Measurements from ENCODE around the gene G2E3.

G2E3 gene

DNA sequence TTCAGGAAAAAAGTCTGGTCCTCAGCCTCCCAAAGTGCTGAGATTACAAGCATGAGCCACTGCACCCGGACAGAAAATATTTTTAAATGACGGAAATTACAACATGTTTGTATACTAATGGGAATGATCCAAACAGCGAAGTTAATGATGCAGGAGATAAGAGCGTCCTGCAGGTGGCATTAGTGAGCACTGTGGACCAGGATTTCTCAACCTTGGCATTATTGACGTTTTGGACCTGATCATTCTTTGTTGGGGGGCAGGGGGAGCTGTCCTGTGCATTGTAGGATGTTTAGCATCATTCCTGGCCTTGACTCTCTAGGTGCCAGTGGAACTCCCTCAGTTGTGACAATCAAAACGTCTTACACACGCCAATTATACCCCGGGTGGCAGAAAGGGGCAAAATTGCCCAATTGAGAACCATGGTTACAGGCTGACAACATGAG, 97.3 kb downstream of the G2E3 start:
- H3K4me3 ChIP-seq (ENCODE audit: low read length): no peak overlapping the region
- DNase-seq (ENCODE audit: low read depth): peak; percentile 40
- TF ChIP-seq, protein P1, sequence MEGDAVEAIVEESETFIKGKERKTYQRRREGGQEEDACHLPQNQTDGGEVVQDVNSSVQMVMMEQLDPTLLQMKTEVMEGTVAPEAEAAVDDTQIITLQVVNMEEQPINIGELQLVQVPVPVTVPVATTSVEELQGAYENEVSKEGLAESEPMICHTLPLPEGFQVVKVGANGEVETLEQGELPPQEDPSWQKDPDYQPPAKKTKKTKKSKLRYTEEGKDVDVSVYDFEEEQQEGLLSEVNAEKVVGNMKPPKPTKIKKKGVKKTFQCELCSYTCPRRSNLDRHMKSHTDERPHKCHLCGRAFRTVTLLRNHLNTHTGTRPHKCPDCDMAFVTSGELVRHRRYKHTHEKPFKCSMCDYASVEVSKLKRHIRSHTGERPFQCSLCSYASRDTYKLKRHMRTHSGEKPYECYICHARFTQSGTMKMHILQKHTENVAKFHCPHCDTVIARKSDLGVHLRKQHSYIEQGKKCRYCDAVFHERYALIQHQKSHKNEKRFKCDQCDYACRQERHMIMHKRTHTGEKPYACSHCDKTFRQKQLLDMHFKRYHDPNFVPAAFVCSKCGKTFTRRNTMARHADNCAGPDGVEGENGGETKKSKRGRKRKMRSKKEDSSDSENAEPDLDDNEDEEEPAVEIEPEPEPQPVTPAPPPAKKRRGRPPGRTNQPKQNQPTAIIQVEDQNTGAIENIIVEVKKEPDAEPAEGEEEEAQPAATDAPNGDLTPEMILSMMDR (conservative IDR thresholded peaks at IDR 0.05; ENCODE audit: low read length): peak; percentile 72

DNA sequence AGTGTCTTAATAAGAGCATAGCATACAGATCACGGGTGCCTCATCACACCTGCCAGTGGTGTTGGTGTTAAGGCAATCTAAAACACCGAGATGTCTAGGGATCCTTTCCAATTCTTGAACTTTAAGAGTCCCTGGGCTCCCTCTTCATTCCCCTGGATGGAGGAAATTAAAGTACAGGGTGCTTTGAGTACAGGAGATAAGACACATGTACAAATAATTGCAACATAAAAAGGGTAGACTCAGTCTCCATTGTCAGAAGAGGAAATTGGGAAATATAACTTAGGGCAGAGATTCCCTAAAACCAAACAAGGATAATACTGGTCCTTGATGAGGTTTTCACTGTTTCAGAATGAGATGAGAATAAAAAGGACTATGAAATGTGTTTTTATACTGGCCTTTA, 98.1 kb downstream of the G2E3 start:
- TF ChIP-seq, protein P1 (conservative IDR thresholded peaks at IDR 0.05; ENCODE audit: low read length): no peak
- no peak overlapping the region for H3K4me3 ChIP-seq (ENCODE audit: low read length)
- no peak for DNase-seq (ENCODE audit: low read depth)

DNA sequence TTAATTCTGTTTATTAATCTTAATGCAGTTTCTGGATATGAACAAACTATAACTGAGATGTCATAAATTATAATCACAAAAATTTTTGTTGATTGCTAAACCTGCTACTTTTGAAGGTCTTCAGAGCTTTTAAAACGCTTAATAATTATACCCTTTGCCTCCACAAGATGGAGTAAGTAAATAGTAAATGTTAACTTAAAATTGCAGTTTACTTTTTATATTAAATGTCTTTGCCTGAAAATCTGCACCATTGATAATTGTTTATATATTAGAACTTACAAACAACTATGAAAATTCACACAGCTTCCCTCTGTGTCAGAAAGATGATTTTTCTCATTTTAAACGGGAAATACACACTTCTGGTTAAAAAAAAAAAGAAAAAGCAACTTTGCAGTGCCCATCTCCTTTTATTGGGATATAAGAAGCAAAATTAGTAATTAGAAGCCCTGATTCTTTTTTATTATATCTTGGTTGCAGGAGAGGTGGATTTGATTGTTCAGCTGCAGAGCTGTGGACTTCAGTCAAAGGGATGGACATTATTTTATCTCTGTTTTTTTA, 98.7 kb downstream of the G2E3 start:
- peak; percentile 11 for DNase-seq (ENCODE audit: low read depth)
- no peak overlapping the region for H3K4me3 ChIP-seq (ENCODE audit: low read length)
- TF ChIP-seq, protein P1 (conservative IDR thresholded peaks at IDR 0.05; ENCODE audit: low read length): peak; percentile 49

DNA sequence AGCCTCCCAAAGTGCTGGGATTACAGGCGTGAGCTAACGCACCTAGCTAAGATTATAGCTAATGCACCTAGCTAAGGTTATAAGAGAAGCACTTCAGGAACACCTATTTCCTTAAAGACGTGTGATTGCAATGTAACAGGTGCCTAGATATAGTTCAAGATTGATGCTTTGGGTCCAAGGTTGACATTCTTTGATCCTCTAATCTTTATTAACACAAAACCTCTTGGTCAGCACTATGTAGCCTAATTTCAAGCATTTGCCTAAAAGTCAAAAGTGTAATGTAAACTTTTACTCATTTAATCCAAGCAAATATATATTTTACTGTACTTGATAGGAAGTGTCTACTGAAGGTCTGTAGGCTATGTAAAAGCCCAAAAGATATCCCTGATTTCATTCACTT, 99.7 kb downstream of the G2E3 start:
- TF ChIP-seq, protein P1 (conservative IDR thresholded peaks at IDR 0.05; ENCODE audit: low read length): no peak
- H3K4me3 ChIP-seq (ENCODE audit: low read length): no peak overlapping the region
- DNase-seq (ENCODE audit: low read depth): no peak

DNA sequence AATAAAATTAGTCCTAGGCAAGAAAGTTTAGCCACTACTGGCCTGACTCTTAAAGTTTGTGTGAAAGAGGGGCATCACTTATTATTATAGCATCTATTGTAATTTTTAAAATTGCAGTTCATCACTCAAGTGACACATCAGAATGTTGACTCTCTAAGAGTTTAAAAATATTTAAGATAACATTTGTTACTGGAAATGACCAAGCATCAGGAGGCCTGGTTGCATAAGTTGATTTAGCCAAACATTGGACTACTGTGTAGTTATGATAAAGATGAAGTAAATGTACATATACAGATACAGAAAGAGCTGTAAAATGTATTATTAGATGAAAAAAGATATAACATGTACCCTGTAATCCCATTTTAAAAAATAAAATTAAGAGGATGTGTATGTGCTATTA, 110.6 kb downstream of the G2E3 start:
- DNase-seq (ENCODE audit: low read depth): no peak
- H3K4me3 ChIP-seq (ENCODE audit: low read length): no peak overlapping the region
- TF ChIP-seq, protein P1 (conservative IDR thresholded peaks at IDR 0.05; ENCODE audit: low read length): no peak

All from AG10803 (cell line).